ENCODE data around the gene FAAP20. TPM values are rescaled to one million over a fixed set of nuclear protein-coding genes. Genes with fewer than 3 reads are reported as not detected.
A peak's percentile ranks its signal among the peaks of the same experiment; 100 is the strongest.

The FAAP20 gene
- total and polyA plus RNA-seq, 9 of the 15 experiments (the other 6 are each of a cell fraction or from before 2014, with no cell fraction given), result 0.58 to 143 (median 9.9) TPM

GRCh38 chr1:2197707-2198165, 3.2 kb upstream of the FAAP20 start (continued):
- TF ChIP-seq, protein P1, sequence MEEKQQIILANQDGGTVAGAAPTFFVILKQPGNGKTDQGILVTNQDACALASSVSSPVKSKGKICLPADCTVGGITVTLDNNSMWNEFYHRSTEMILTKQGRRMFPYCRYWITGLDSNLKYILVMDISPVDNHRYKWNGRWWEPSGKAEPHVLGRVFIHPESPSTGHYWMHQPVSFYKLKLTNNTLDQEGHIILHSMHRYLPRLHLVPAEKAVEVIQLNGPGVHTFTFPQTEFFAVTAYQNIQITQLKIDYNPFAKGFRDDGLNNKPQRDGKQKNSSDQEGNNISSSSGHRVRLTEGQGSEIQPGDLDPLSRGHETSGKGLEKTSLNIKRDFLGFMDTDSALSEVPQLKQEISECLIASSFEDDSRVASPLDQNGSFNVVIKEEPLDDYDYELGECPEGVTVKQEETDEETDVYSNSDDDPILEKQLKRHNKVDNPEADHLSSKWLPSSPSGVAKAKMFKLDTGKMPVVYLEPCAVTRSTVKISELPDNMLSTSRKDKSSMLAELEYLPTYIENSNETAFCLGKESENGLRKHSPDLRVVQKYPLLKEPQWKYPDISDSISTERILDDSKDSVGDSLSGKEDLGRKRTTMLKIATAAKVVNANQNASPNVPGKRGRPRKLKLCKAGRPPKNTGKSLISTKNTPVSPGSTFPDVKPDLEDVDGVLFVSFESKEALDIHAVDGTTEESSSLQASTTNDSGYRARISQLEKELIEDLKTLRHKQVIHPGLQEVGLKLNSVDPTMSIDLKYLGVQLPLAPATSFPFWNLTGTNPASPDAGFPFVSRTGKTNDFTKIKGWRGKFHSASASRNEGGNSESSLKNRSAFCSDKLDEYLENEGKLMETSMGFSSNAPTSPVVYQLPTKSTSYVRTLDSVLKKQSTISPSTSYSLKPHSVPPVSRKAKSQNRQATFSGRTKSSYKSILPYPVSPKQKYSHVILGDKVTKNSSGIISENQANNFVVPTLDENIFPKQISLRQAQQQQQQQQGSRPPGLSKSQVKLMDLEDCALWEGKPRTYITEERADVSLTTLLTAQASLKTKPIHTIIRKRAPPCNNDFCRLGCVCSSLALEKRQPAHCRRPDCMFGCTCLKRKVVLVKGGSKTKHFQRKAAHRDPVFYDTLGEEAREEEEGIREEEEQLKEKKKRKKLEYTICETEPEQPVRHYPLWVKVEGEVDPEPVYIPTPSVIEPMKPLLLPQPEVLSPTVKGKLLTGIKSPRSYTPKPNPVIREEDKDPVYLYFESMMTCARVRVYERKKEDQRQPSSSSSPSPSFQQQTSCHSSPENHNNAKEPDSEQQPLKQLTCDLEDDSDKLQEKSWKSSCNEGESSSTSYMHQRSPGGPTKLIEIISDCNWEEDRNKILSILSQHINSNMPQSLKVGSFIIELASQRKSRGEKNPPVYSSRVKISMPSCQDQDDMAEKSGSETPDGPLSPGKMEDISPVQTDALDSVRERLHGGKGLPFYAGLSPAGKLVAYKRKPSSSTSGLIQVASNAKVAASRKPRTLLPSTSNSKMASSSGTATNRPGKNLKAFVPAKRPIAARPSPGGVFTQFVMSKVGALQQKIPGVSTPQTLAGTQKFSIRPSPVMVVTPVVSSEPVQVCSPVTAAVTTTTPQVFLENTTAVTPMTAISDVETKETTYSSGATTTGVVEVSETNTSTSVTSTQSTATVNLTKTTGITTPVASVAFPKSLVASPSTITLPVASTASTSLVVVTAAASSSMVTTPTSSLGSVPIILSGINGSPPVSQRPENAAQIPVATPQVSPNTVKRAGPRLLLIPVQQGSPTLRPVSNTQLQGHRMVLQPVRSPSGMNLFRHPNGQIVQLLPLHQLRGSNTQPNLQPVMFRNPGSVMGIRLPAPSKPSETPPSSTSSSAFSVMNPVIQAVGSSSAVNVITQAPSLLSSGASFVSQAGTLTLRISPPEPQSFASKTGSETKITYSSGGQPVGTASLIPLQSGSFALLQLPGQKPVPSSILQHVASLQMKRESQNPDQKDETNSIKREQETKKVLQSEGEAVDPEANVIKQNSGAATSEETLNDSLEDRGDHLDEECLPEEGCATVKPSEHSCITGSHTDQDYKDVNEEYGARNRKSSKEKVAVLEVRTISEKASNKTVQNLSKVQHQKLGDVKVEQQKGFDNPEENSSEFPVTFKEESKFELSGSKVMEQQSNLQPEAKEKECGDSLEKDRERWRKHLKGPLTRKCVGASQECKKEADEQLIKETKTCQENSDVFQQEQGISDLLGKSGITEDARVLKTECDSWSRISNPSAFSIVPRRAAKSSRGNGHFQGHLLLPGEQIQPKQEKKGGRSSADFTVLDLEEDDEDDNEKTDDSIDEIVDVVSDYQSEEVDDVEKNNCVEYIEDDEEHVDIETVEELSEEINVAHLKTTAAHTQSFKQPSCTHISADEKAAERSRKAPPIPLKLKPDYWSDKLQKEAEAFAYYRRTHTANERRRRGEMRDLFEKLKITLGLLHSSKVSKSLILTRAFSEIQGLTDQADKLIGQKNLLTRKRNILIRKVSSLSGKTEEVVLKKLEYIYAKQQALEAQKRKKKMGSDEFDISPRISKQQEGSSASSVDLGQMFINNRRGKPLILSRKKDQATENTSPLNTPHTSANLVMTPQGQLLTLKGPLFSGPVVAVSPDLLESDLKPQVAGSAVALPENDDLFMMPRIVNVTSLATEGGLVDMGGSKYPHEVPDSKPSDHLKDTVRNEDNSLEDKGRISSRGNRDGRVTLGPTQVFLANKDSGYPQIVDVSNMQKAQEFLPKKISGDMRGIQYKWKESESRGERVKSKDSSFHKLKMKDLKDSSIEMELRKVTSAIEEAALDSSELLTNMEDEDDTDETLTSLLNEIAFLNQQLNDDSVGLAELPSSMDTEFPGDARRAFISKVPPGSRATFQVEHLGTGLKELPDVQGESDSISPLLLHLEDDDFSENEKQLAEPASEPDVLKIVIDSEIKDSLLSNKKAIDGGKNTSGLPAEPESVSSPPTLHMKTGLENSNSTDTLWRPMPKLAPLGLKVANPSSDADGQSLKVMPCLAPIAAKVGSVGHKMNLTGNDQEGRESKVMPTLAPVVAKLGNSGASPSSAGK (IDR thresholded peaks at IDR 0.05), result peak; percentile 89
- no peak for TF ChIP-seq GTF2A2 (tag; IDR thresholded peaks at IDR 0.05)
- peak; percentile 90 for TF ChIP-seq L3MBTL2 (IDR thresholded peaks at IDR 0.05)
- no peak for TF ChIP-seq SMC3 (conservative IDR thresholded peaks at IDR 0.05; ENCODE audit: insufficient read depth, low read depth, low read length)
- TF ChIP-seq, protein P2, sequence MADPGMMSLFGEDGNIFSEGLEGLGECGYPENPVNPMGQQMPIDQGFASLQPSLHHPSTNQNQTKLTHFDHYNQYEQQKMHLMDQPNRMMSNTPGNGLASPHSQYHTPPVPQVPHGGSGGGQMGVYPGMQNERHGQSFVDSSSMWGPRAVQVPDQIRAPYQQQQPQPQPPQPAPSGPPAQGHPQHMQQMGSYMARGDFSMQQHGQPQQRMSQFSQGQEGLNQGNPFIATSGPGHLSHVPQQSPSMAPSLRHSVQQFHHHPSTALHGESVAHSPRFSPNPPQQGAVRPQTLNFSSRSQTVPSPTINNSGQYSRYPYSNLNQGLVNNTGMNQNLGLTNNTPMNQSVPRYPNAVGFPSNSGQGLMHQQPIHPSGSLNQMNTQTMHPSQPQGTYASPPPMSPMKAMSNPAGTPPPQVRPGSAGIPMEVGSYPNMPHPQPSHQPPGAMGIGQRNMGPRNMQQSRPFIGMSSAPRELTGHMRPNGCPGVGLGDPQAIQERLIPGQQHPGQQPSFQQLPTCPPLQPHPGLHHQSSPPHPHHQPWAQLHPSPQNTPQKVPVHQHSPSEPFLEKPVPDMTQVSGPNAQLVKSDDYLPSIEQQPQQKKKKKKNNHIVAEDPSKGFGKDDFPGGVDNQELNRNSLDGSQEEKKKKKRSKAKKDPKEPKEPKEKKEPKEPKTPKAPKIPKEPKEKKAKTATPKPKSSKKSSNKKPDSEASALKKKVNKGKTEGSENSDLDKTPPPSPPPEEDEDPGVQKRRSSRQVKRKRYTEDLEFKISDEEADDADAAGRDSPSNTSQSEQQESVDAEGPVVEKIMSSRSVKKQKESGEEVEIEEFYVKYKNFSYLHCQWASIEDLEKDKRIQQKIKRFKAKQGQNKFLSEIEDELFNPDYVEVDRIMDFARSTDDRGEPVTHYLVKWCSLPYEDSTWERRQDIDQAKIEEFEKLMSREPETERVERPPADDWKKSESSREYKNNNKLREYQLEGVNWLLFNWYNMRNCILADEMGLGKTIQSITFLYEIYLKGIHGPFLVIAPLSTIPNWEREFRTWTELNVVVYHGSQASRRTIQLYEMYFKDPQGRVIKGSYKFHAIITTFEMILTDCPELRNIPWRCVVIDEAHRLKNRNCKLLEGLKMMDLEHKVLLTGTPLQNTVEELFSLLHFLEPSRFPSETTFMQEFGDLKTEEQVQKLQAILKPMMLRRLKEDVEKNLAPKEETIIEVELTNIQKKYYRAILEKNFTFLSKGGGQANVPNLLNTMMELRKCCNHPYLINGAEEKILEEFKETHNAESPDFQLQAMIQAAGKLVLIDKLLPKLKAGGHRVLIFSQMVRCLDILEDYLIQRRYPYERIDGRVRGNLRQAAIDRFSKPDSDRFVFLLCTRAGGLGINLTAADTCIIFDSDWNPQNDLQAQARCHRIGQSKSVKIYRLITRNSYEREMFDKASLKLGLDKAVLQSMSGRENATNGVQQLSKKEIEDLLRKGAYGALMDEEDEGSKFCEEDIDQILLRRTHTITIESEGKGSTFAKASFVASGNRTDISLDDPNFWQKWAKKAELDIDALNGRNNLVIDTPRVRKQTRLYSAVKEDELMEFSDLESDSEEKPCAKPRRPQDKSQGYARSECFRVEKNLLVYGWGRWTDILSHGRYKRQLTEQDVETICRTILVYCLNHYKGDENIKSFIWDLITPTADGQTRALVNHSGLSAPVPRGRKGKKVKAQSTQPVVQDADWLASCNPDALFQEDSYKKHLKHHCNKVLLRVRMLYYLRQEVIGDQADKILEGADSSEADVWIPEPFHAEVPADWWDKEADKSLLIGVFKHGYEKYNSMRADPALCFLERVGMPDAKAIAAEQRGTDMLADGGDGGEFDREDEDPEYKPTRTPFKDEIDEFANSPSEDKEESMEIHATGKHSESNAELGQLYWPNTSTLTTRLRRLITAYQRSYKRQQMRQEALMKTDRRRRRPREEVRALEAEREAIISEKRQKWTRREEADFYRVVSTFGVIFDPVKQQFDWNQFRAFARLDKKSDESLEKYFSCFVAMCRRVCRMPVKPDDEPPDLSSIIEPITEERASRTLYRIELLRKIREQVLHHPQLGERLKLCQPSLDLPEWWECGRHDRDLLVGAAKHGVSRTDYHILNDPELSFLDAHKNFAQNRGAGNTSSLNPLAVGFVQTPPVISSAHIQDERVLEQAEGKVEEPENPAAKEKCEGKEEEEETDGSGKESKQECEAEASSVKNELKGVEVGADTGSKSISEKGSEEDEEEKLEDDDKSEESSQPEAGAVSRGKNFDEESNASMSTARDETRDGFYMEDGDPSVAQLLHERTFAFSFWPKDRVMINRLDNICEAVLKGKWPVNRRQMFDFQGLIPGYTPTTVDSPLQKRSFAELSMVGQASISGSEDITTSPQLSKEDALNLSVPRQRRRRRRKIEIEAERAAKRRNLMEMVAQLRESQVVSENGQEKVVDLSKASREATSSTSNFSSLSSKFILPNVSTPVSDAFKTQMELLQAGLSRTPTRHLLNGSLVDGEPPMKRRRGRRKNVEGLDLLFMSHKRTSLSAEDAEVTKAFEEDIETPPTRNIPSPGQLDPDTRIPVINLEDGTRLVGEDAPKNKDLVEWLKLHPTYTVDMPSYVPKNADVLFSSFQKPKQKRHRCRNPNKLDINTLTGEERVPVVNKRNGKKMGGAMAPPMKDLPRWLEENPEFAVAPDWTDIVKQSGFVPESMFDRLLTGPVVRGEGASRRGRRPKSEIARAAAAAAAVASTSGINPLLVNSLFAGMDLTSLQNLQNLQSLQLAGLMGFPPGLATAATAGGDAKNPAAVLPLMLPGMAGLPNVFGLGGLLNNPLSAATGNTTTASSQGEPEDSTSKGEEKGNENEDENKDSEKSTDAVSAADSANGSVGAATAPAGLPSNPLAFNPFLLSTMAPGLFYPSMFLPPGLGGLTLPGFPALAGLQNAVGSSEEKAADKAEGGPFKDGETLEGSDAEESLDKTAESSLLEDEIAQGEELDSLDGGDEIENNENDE (IDR thresholded peaks at IDR 0.05; ENCODE audit: low read depth, low read length), result no peak
